Measurements from ENCODE around the gene MUTYH.
"Not testable (repeated sequence)": the region's sequence is repeated elsewhere in the genome, so short reads cannot be mapped to it uniquely, and the experiment has no call there.

- TF ChIP-seq EP300, CTCF (IDR thresholded peaks at IDR 0.05): not testable (repeated sequence)
These were observed 53.7 kb downstream of the MUTYH start for GRCh38 chr1:45286521-45286920.

Measured in ovary (tissue), 3 donors.